HG02678 (cell line): Measurements from ENCODE around the gene NIP7.

Experiments
- ATAC-seq: cut with Tn5 transposase; IDR thresholded peaks from one replicate; pipeline ENCODE4 v1.9.1; 2021; ENCODE audit warnings: mild to moderate bottlenecking, moderate library complexity; ENCODE audit not compliant: unreplicated experiment

NIP7 gene

GRCh38 chr16:69381231-69381630 lies 41.7 kb downstream of the NIP7 start:
- ATAC-seq: no peak

GRCh38 chr16:69382421-69382820 lies 42.8 kb downstream of the NIP7 start:
- no peak for ATAC-seq

GRCh38 chr16:69384974-69385373 lies 45.4 kb downstream of the NIP7 start:
- no peak for ATAC-seq

- ATAC-seq: no peak
Observed at GRCh38 chr16:69386596-69386995, 47.0 kb downstream of the NIP7 start.
